Breast epithelium (tissue), 4 donors: Measurements from ENCODE around the gene THRAP3. TPM values are rescaled to one million over a fixed set of nuclear protein-coding genes. Genes with fewer than 3 reads are reported as not detected.

Experiments used
- DNase-seq, 2 donors: peaks; one replicate each; pipeline ENCODE4 v3.0.0-alpha.2; 2019; ENCODE audit warnings: low spot score in 2 of 2
- H3K27ac ChIP-seq, 2 donors: fragments of 200-600 bp; sonication (generic) in 1 of 2; one replicate each; pipeline ENCODE4 v1.5.1; 2016 to 2019; ENCODE audit warnings: mild to moderate bottlenecking in 1 of 2
- H3K27me3 ChIP-seq, 2 donors: fragments of 200-600 bp; sonication (generic) in 1 of 2; one replicate each; pipeline versions ENCODE4 v1.5.1 to v1.6.0; 2017 to 2019; ENCODE audit warnings: control low read depth in 1 of 2, mild to moderate bottlenecking in 1 of 2
- H3K36me3 ChIP-seq: fragments of 200-600 bp; one replicate; pipeline ENCODE4 v1.5.1; 2019
- H3K4me1 ChIP-seq, 2 donors: fragments of 200-600 bp; sonication (generic); one replicate each; pipeline ENCODE4 v1.5.1; 2016 to 2019; ENCODE audit warnings: control low read depth in 1 of 2
- H3K4me3 ChIP-seq, 3 donors: fragments of 200-600 bp; sonication (generic); 1 replicate in 2 of 3; 2 replicates in 1 of 3; pipeline ENCODE4 v1.5.1; 2016 to 2019; ENCODE audit warnings: mild to moderate bottlenecking in 3 of 3, moderate library complexity in 2 of 3
- H3K9me3 ChIP-seq, 2 donors: fragments of 200-600 bp; sonication (generic) in 1 of 2; one replicate each; pipeline ENCODE4 v1.5.1; 2016 to 2019; ENCODE audit warnings: control low read depth in 1 of 2
- CTCF ChIP-seq, 3 donors: fragments of 450-650 bp; IDR thresholded peaks; one replicate each; pipeline ENCODE4 v1.5.1; 2016 to 2017; ENCODE audit warnings: antibody characterized with exemption in 3 of 3, mild to moderate bottlenecking in 3 of 3, moderate library complexity in 3 of 3
- POLR2A ChIP-seq: fragments of 450-650 bp; IDR thresholded peaks from one replicate; pipeline ENCODE4 v1.6.1; 2016; ENCODE audit warnings: antibody characterized with exemption, mild to moderate bottlenecking, moderate library complexity
- POLR2AphosphoS5 ChIP-seq, 3 donors: sonication (generic); formaldehyde crosslinking; IDR thresholded peaks; one replicate each; pipeline ENCODE4 v1.6.1; 2017; ENCODE audit warnings: antibody characterized with exemption in 3 of 3
- intact Hi-C: fragments of 100-400 bp; cut with DNase I; formaldehyde crosslinking; loops from one replicate; pipeline ENCODE4 v1.15.1; 2023; ENCODE audit warnings: low total_unique reads
- total RNA-seq, 3 donors: library from RNA; depleted of rRNA; stranded (reverse); fragments of >200 nt; gene quantifications; one replicate each; pipeline ENCODE4 v1.1.0, GENCODE V29; 2016

The THRAP3 gene
- total RNA-seq, 3 donors from 2014 or later: 81.6 to 128 (median 122) TPM

GRCh38 chr1:36352910-36353878 is 129.0 kb downstream of the THRAP3 start:
- Histone ChIP-seq H3K27ac (peak overlapping the region; percentile 88 to 90), H3K36me3 (no peaks in the 10 kb centered on the region), H3K4me1 (peaks cover 6 to 23% of the 10 kb centered on the region in 2 donors), H3K27me3 (no peaks in the 10 kb centered on the region), H3K9me3 (no peaks in the 10 kb centered on the region), H3K4me3 (no peak overlapping the region)
- intact Hi-C loops: loop anchor here (10.0 kb wide), 1 partner anchor 72 kb away; no protein-coding TSS in a partner anchor
- DNase-seq: no peak
- no peak for TF ChIP-seq POLR2AphosphoS5 (IDR thresholded peaks at IDR 0.05)
- TF ChIP-seq POLR2A: no peak
- no peak for TF ChIP-seq CTCF (IDR thresholded peaks at IDR 0.05)

- H3K4me1 ChIP-seq: peaks cover 6 to 23% of the 10 kb centered on the region in 2 donors
- no peaks in the 10 kb centered on the region for H3K36me3 ChIP-seq
- intact Hi-C loops: loop anchor here (10.0 kb wide), 1 partner anchor 70 kb away; no protein-coding TSS in a partner anchor
- H3K9me3 ChIP-seq: no peaks in the 10 kb centered on the region
- TF ChIP-seq POLR2A: no peak
- no peak for TF ChIP-seq POLR2AphosphoS5 (IDR thresholded peaks at IDR 0.05)
- no peak for TF ChIP-seq CTCF (IDR thresholded peaks at IDR 0.05)
- H3K27me3 ChIP-seq: no peaks in the 10 kb centered on the region
- DNase-seq: no peak
- no peak overlapping the region for H3K27ac ChIP-seq
- H3K4me3 ChIP-seq: no peak overlapping the region
These were observed 130.2 kb downstream of the THRAP3 start for GRCh38 chr1:36354486-36354885.

Other genes with a start within 250 kb of the THRAP3 start
- 1 to 10 TPM in 1 of 3 donors, under 1 TPM in 1, not detected in 1; 0.98 to 1.2 TPM for gene TEKT2, start 140.3 kb upstream of the THRAP3 start, total RNA-seq
- 10 to 100 TPM; 26.2 to 48.7 (median 39.7) TPM for gene ADPRS, start 135.6 kb upstream of the THRAP3 start, total RNA-seq
- gene COL8A2, start 99.2 kb upstream of the THRAP3 start, total RNA-seq: 10 to 100 TPM in 2 of 3 donors, 1 to 10 TPM in 1; 3.4 to 20.6 (median 11.1) TPM
- gene TRAPPC3, start 75.0 kb upstream of the THRAP3 start, total RNA-seq: 100 to 1,000 TPM; 107 to 118 (median 116) TPM
- 10 to 100 TPM; 67.4 to 78.0 (median 68.6) TPM for gene MAP7D1, start 68.3 kb upstream of the THRAP3 start, total RNA-seq
- gene SH3D21, start 81.9 kb downstream of the THRAP3 start, total RNA-seq: 10 to 100 TPM in 2 of 3 donors, under 1 TPM in 1; 0.80 to 18.7 (median 18.0) TPM
- gene EVA1B, start 99.2 kb downstream of the THRAP3 start, total RNA-seq: 100 to 1,000 TPM in 2 of 3 donors, 10 to 100 TPM in 1; 62.1 to 129 (median 118) TPM
- gene STK40, start 161.5 kb downstream of the THRAP3 start, total RNA-seq: 10 to 100 TPM; 22.5 to 36.0 (median 26.2) TPM
- gene LSM10, start 173.5 kb downstream of the THRAP3 start, total RNA-seq: 10 to 100 TPM; 31.8 to 49.5 (median 39.7) TPM
- gene OSCP1, start 226.0 kb downstream of the THRAP3 start, total RNA-seq: 10 to 100 TPM; 12.5 to 19.3 (median 15.1) TPM
- 10 to 100 TPM; 72.9 to 99.1 (median 79.3) TPM for gene MRPS15, start 239.9 kb downstream of the THRAP3 start, total RNA-seq